AG08395 (cell line): ENCODE results near the gene PGAP6.
A peak's percentile ranks its signal among the peaks of the same experiment; 100 is the strongest.
"Not testable (repeated sequence)": the region's sequence is repeated elsewhere in the genome, so short reads cannot be mapped to it uniquely, and the experiment has no call there.

Experiments used
- DNase-seq: peaks from one replicate; pipeline ENCODE4 v3.0.0; 2012; ENCODE audit warnings: mixed read lengths, low spot score

The PGAP6 gene

DNA sequence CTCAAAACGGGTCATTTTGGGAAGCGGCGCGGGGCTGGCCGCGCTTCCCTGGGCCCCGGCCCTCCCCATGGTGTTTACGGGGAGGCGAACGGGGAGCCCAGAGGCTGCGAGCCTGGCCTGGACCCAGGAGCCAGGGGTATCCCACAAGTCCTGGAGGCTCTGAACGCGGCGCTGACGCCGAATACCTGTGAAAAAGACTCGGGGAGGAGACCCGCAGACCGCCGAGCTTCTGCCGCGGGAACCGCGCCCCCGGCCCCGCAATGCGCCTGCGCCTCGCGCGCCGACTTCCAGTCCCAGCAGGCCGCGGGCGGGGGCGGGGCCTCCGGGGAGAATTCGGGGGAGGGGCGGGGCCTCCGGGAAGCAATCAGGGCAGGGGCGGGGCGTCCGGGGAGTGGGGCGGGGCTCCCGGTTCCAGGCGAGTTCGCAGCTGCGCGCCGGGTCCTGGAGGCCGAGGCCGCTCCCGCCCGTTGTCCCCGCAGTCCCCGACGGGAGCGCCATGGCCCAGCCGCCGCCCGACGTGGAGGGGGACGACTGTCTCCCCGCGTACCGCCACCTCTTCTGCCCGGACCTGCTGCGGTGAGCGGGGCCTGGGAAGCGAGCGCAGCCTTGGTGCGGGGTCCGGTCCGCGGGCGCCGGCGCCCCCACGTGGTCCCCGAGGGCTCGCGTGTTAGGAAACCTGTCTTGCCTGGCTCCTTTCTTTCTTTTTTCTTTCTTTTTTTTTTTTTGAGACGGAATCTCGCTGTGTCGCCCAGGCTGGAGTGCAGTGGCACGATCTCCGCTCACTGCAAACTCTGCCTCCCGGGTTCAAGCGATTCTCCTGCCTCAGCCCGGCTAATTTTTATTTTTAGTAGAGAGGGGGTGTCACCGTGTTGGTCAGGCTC is 19.9 kb upstream of the PGAP6 start, which contains the start of gene DECR2:
DECR2 (plus strand) TSS at position 418 of the 881 bp plus-strand sequence; CDS start at position 497, 79 bp downstream.
- DNase-seq, result peak; percentile 98

GRCh38 chr16:400061-400591 is 18.3 kb upstream of the PGAP6 start:
- no peak for DNase-seq

DNA sequence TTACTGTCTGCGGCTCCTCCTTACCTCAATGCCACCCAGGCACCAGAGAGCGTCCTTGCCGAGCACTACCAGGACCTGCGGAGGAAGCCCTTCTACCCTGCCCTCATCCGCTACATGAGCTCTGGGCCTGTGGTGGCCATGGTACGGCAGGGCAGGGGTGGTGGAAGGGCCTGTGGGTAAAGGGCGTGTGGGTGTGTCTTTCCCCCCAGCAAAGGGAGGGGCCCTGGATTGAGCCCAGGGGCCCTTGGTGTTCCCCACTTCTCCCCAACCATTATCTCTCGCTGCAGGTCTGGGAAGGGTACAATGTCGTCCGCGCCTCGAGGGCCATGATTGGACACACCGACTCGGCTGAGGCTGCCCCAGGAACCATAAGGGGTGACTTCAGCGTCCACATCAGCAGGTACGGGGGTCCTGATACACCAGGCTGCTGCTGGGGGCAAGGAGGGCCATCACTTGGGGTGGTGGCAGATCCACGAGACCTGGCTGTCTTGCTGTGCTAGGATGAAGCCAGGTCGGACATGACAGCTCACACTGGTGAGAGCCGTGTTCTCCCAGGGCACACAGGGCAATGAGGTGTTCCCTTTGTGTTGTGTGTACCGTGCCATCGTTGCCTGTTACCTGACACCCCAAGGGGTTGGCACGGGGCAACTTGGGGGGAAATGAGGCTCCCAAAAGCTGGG is 17.7 kb upstream of the PGAP6 start:
- DNase-seq, result no peak

DNA sequence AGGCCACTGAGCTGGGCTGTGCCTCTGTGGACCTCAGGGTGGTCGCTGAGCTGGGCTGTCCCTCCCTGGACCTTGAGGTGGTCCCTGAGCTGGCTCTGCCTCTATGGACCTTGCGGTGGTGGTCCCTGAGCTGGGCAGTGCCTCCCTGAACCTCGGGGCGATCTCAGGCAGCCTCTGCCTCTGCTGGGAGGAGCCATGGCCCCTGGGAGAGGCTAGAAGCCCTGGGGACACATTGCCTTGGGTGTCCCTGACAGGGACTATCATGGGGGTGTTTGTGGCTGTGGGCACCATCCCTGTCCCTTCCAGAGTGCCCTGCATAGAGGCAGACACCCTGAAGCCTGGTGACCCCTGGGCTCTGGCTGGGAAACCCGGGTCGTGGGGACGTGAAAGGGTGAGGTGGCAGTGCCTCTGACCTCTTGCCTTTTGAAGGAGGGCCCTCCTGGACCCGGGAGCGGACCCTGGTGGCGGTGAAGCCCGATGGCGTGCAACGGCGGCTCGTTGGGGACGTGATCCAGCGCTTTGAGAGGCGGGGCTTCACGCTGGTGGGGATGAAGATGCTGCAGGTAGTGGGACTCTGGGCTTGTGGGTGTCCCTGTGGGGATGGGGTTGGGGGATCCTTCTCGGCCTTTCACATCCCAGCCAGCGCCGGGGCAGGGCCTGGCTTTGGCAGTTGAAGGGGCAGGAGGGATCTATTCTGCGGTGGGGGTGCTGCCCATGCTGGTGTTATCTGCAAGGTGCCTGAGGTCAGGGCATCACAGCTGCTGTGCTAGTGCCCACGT is 17.0 kb upstream of the PGAP6 start:
- DNase-seq, result no peak

GRCh38 chr16:397736-398332 is 16.1 kb upstream of the PGAP6 start:
- DNase-seq, result peak; percentile 78

DNA sequence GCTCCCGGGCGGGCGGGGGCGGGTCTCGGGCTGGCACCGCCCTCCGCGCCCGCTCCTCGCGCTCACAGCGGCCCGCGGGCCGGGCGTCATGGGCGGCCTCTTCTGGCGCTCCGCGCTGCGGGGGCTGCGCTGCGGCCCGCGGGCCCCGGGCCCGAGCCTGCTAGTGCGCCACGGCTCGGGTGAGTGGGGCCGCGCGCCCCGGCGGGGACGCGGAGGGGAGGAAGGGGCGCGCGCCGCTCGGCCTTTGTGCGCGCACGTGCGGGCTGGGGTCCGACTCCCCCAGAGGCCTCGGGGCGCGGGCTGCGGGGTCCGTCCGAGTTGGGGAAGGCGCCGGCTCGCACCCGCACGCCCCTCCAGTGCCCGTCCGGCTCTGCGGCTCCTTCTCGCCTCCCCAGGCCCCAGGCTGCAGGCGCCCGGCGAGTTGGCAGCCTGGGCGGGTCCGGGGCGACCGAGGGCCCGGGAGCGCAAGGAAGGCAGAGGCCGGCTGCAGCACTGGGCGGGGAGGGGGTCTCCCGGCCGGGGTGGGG is 15.4 kb upstream of the PGAP6 start, which contains the start of gene NME4:
NME4 (plus strand) TSS at position 65 of the 527 bp plus-strand sequence; CDS start at position 89, 24 bp downstream.
- DNase-seq, result peak; percentile 42

DNA sequence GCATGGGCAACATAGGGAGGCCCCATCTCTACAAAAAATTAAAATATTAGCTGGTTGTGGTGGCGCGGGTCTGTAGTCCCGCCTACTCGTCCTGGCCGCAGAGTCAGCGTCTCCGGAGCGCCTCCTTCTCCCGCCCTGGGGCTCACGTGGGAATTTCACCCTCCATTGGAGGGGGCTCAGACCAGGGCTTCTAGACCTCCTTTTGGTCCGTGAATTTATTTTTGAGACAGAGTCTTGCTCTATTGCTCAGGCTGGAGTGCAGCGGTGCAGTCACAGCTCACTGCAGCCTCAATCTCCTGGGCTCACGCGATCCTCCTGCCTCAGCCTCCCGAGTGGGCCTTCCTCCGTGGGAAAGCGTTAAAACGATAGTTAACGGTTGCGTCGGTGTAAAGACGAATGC is 14.8 kb upstream of the PGAP6 start:
- peak; percentile 67 for DNase-seq

- no peak for DNase-seq
These were observed 14.4 kb upstream of the PGAP6 start for GRCh38 chr16:396199-396598.

- no peak for DNase-seq
These were observed 10.8 kb upstream of the PGAP6 start for GRCh38 chr16:392450-393030.

GRCh38 chr16:391885-392335 is 10.1 kb upstream of the PGAP6 start:
- DNase-seq, result peak; percentile 68

GRCh38 chr16:389352-389751 is 7.6 kb upstream of the PGAP6 start:
- no peak for DNase-seq

- DNase-seq, result not testable (repeated sequence)
These were observed 6.2 kb upstream of the PGAP6 start for GRCh38 chr16:387761-388666.

GRCh38 chr16:386641-387156 is 4.9 kb upstream of the PGAP6 start:
- no peak for DNase-seq

DNA sequence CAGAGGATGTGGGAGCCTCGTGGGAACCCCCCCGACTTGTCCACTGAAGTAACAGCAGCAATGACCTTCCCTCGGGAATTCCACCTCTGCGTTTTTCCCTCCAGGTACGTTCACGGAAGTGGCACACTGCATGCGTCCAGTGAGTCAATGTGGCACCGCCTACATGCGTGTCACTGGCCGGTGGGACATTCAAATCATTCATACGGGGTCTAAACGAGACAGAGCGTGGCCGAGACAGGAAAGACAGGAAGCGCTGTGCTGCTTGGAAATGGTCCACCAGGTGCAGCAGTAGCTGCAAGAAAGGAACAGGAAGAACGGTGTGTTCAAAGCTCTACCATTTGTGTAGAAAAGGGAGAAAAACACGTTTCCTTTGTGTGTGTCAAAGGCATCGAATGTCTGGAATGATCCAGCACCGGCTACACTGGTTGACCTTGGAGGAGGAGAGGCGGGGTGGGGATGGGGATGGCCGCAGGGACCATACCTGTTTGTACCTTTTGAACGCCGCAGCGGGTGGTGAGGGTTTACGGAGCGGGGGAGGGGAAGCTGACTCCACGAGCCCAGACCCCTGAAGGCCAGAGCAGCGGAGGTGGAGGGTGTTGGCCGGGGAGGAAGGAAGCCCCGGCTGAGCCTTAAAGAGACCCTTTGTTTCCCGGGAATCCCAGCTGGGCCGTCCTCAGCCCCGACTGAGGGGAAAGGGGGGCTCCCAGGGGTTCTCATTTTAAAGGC is 1.7 kb upstream of the PGAP6 start:
- no peak for DNase-seq

GRCh38 chr16:381012-381788 is 578 bp downstream of the PGAP6 start:
- peak; percentile 24 for DNase-seq

DNA sequence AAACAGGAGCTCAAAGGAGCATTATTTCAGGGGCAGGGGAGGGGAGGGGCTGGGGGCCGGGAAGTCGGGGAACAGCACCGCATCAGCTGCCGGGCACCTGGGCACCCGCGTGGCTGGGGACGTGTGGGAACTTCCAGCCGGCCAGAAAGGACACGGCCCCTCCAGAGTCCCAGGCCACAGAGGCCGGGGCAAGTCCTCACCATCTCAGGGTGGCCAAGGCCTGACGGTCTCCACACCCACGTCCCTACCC is 1.1 kb downstream of the PGAP6 start:
- DNase-seq, result no peak

GRCh38 chr16:379961-380761 is 1.6 kb downstream of the PGAP6 start:
- DNase-seq, result no peak
